Neuronal stem cell (in vitro differentiated cells): ENCODE measurements around the gene RPL10.

Source experiments
- DNase-seq: peaks from one replicate; pipeline ENCODE4 v3.0.0-alpha.2; 2013; ENCODE audit warnings: low spot score
- H2AFZ ChIP-seq: one replicate; pipeline ENCODE4 v1.6.1; 2013; ENCODE audit warnings: mild to moderate bottlenecking, low read length, inconsistent platforms
- H2AK5ac ChIP-seq: 2 replicates; pipeline ENCODE4 v1.6.1; 2013; ENCODE audit warnings: low read depth, mild to moderate bottlenecking, inconsistent platforms, low read length, moderate library complexity, mixed read lengths
- H2BK120ac ChIP-seq: 2 replicates; pipeline ENCODE4 v1.6.1; 2013; ENCODE audit warnings: low read depth, mild to moderate bottlenecking, inconsistent platforms, low read length, moderate library complexity, mixed read lengths
- H2BK12ac ChIP-seq: one replicate; pipeline ENCODE4 v1.6.1; 2013; ENCODE audit warnings: low read length, inconsistent platforms
- H2BK15ac ChIP-seq: 2 replicates; pipeline ENCODE4 v1.6.1; 2013; ENCODE audit warnings: mild to moderate bottlenecking, low read length, inconsistent platforms, mixed read lengths
- H2BK5ac ChIP-seq: one replicate; pipeline ENCODE4 v1.6.1; 2013; ENCODE audit warnings: inconsistent platforms, mild to moderate bottlenecking, low read length, moderate library complexity
- H3K14ac ChIP-seq: one replicate; pipeline ENCODE4 v1.6.1; 2013; ENCODE audit warnings: low read length, inconsistent platforms
- H3K18ac ChIP-seq: 2 replicates; pipeline ENCODE4 v1.6.1; 2013; ENCODE audit warnings: low read length, inconsistent platforms
- H3K23ac ChIP-seq: 2 replicates; pipeline ENCODE4 v1.6.1; 2013; ENCODE audit warnings: low read depth, mild to moderate bottlenecking, mixed read lengths, low read length, inconsistent platforms; ENCODE audit not compliant: poor library complexity
- H3K27ac ChIP-seq: replicated peaks from 3 replicates; pipeline ENCODE4 v1.5.1; 2013; ENCODE audit warnings: low read length, inconsistent platforms
- H3K27me3 ChIP-seq, 3 experiments: 2 replicates each; pipeline ENCODE4 v1.6.1; 2013; ENCODE audit warnings: low read length in 3 of 3, mild to moderate bottlenecking in 2 of 3, inconsistent platforms in 1 of 3, low read depth in 1 of 3, mixed read lengths in 1 of 3, moderate library complexity in 1 of 3; ENCODE audit not compliant: control insufficient read depth in 3 of 3, insufficient read depth in 3 of 3
- H3K36me3 ChIP-seq, 2 donors: replicated peaks in 1 of 2; 2 replicates each; pipeline ENCODE4 v1.6.1; 2013; ENCODE audit warnings: low read length in 2 of 2; ENCODE audit not compliant: control insufficient read depth in 2 of 2, insufficient read depth in 2 of 2
- H3K4ac ChIP-seq: 2 replicates; pipeline ENCODE4 v1.6.1; 2013; ENCODE audit warnings: inconsistent platforms, mild to moderate bottlenecking, low read length, moderate library complexity
- H3K4me1 ChIP-seq, 2 donors: 1 replicate in 1 of 2; 2 replicates in 1 of 2; pipeline ENCODE4 v1.6.1; 2013; ENCODE audit warnings: low read length in 2 of 2, low read depth in 1 of 2; ENCODE audit not compliant: control insufficient read depth in 2 of 2, insufficient read depth in 1 of 2
- H3K4me2 ChIP-seq: one replicate; pipeline ENCODE4 v1.6.1; 2013; ENCODE audit warnings: mild to moderate bottlenecking, low read length, inconsistent platforms; ENCODE audit not compliant: insufficient read depth, poor library complexity, severe bottlenecking
- H3K4me3 ChIP-seq, 2 donors: 2 replicates each; pipeline ENCODE4 v1.5.1; 2013; ENCODE audit warnings: low read length in 2 of 2, mild to moderate bottlenecking in 2 of 2, inconsistent platforms in 1 of 2, moderate library complexity in 1 of 2
- H3K79me1 ChIP-seq: one replicate; pipeline ENCODE4 v1.6.1; 2013; ENCODE audit warnings: low read depth, mild to moderate bottlenecking, inconsistent platforms, low read length, moderate library complexity
- H3K9ac ChIP-seq: one replicate; pipeline ENCODE4 v1.6.1; 2013; ENCODE audit warnings: mild to moderate bottlenecking, low read depth, low read length, inconsistent platforms; ENCODE audit not compliant: poor library complexity
- H3K9me3 ChIP-seq, 2 donors: replicated peaks in 1 of 2; 2 replicates each; pipeline versions ENCODE3 to v1.6.1; 2013; ENCODE audit warnings: low read length in 2 of 2, mild to moderate bottlenecking in 2 of 2, inconsistent platforms in 1 of 2, low read depth in 1 of 2, mixed read lengths in 1 of 2, moderate library complexity in 1 of 2; ENCODE audit not compliant: control insufficient read depth in 2 of 2, insufficient read depth in 1 of 2
- H4K8ac ChIP-seq: one replicate; pipeline ENCODE4 v1.6.1; 2013; ENCODE audit warnings: low read depth, mild to moderate bottlenecking, inconsistent platforms, low read length, moderate library complexity
- H4K91ac ChIP-seq: one replicate; pipeline ENCODE4 v1.6.1; 2013; ENCODE audit warnings: low read length, low read depth, mild to moderate bottlenecking, inconsistent platforms; ENCODE audit not compliant: poor library complexity
- WGBS, 2 donors: extraction: QIAGEN DNeasy Blood & Tissue Kit; methylation state at CpG; one replicate each; pipeline ENCODE4 v1.1.7; 2013; ENCODE audit warnings: missing lambda C conversion rate in 2 of 2, mixed read lengths in 1 of 2; ENCODE audit not compliant: insufficient read length in 2 of 2, insufficient replicate concordance in 1 of 2; ENCODE audit errors: extremely low coverage in 2 of 2; 5-methylcytosine and 5-hydroxymethylcytosine counted together

The RPL10 gene

GRCh38 chrX:154440623-154441357 lies 42.6 kb downstream of the RPL10 start:
- Histone ChIP-seq H4K91ac (no peak overlapping the region), H3K27ac (no peak overlapping the region), H3K36me3 (peaks cover 23 to 54% of the 10 kb centered on the region in 2 donors), H3K4me3 (no peak overlapping the region), H3K4me2 (no peak overlapping the region), H3K4ac (no peak overlapping the region), H3K9me3 (no peaks in the 10 kb centered on the region), H2BK15ac (no peak overlapping the region), H2BK12ac (no peak overlapping the region), H3K79me1 (peaks cover 13% of the 10 kb centered on the region), H2BK120ac (no peak overlapping the region), H3K14ac (no peak overlapping the region), H3K18ac (no peak overlapping the region), H3K27me3 (no peaks in the 10 kb centered on the region), H2AK5ac (no peak overlapping the region), H2BK5ac (no peak overlapping the region), H4K8ac (no peak overlapping the region), H3K23ac (no peak overlapping the region), H3K4me1 (peaks cover 7 to 10% of the 10 kb centered on the region in 2 donors), H3K9ac (no peak overlapping the region), H2AFZ (no peak overlapping the region)
- DNase-seq: no peak
- no CpG with 5 or more reads among the region's 17 CpGs for WGBS, 2 donors

GRCh38 chrX:154441564-154441963 lies 43.4 kb downstream of the RPL10 start:
- no peak overlapping the region for H2BK12ac ChIP-seq
- H3K9ac ChIP-seq: no peak overlapping the region
- H2AK5ac ChIP-seq: no peak overlapping the region
- no peaks in the 10 kb centered on the region for H3K27me3 ChIP-seq
- no peak overlapping the region for H4K91ac ChIP-seq
- H3K4me3 ChIP-seq: no peak overlapping the region
- no peak overlapping the region for H3K4ac ChIP-seq
- WGBS, 2 donors: no CpG with 5 or more reads among the region's 11 CpGs
- no peak overlapping the region for H4K8ac ChIP-seq
- peaks cover 23 to 48% of the 10 kb centered on the region in 2 donors for H3K36me3 ChIP-seq
- no peak overlapping the region for H3K23ac ChIP-seq
- no peak overlapping the region for H2AFZ ChIP-seq
- H2BK5ac ChIP-seq: no peak overlapping the region
- no peak overlapping the region for H2BK120ac ChIP-seq
- H3K9me3 ChIP-seq: no peaks in the 10 kb centered on the region
- no peak overlapping the region for H2BK15ac ChIP-seq
- peaks cover 13% of the 10 kb centered on the region for H3K79me1 ChIP-seq
- H3K4me1 ChIP-seq: peaks cover 6 to 7% of the 10 kb centered on the region in 2 donors
- no peak overlapping the region for H3K14ac ChIP-seq
- no peak overlapping the region for H3K27ac ChIP-seq
- H3K18ac ChIP-seq: no peak overlapping the region
- no peak overlapping the region for H3K4me2 ChIP-seq
- DNase-seq: no peak

- Histone ChIP-seq H3K27me3 (no peaks in the 10 kb centered on the region), H3K4ac (no peak overlapping the region), H4K8ac (no peak overlapping the region), H3K14ac (no peak overlapping the region), H3K4me1 (peaks cover 6 to 7% of the 10 kb centered on the region in 2 donors), H3K36me3 (peaks cover 23 to 50% of the 10 kb centered on the region in 2 donors), H4K91ac (no peak overlapping the region), H3K79me1 (peaks cover 11% of the 10 kb centered on the region), H3K9me3 (no peaks in the 10 kb centered on the region), H3K4me3 (no peak overlapping the region), H2AFZ (no peak overlapping the region), H2BK5ac (no peak overlapping the region), H3K27ac (no peak overlapping the region), H3K4me2 (no peak overlapping the region), H3K9ac (no peak overlapping the region), H2BK12ac (no peak overlapping the region), H2BK15ac (no peak overlapping the region), H3K23ac (no peak overlapping the region), H2AK5ac (no peak overlapping the region), H2BK120ac (no peak overlapping the region), H3K18ac (no peak overlapping the region)
- WGBS, 2 donors: no CpG with 5 or more reads among the region's 21 CpGs
- DNase-seq: no peak
Observed at GRCh38 chrX:154441984-154442707, 44.0 kb downstream of the RPL10 start.

GRCh38 chrX:154443479-154443910 lies 45.3 kb downstream of the RPL10 start:
- no peak for DNase-seq
- Histone ChIP-seq H2BK12ac (no peak overlapping the region), H3K18ac (no peak overlapping the region), H2BK15ac (no peak overlapping the region), H3K27ac (peak overlapping the region; percentile 31), H2BK5ac (no peak overlapping the region), H3K14ac (no peak overlapping the region), H2AFZ (peak overlapping the region; percentile 49), H3K79me1 (peaks cover 7% of the 10 kb centered on the region), H3K36me3 (peaks cover 24 to 56% of the 10 kb centered on the region in 2 donors), H3K9ac (peak overlapping the region; percentile 44), H3K4me2 (peak overlapping the region; percentile 73), H3K27me3 (no peaks in the 10 kb centered on the region), H3K9me3 (no peaks in the 10 kb centered on the region), H3K4ac (no peak overlapping the region), H4K8ac (peak overlapping the region; percentile 17), H4K91ac (no peak overlapping the region), H3K4me1 (peaks cover under 1 to 3% of the 10 kb centered on the region in 2 donors), H3K4me3 (peak overlapping the region; percentile 36 to 74), H2BK120ac (no peak overlapping the region), H3K23ac (peak overlapping the region; percentile 20), H2AK5ac (no peak overlapping the region)
- no CpG with 5 or more reads among the region's 10 CpGs for WGBS, 2 donors
